Activated T-helper 1 cell treated with anti-CD3 and anti-CD28 coated beads, Interleukin-12 subunit alpha, Interleukin-12 subunit beta, Interleukin-2, Interleukin-4 antibody, amounts not matched to agents 30 ng/mL and 10 ng/mL and 1 ng/mL, durations not matched to agents 14 hours and 24 hours and 36 hours (primary cell): ENCODE data around the gene KRT1. TPM values are rescaled to one million over a fixed set of nuclear protein-coding genes. Genes with fewer than 3 reads are reported as not detected.

ENCODE experiments used
- DNase-seq: peaks from one replicate; pipeline ENCODE4 v3.0.0; 2021; ENCODE audit warnings: low spot score
- H3K27ac Mint-ChIP-seq: one replicate; pipeline ENCODE4 v1.8.0; 2021; ENCODE audit warnings: mild to moderate bottlenecking, mixed read lengths
- H3K27me3 Mint-ChIP-seq: one replicate; pipeline ENCODE4 v1.8.0; 2022; ENCODE audit warnings: mild to moderate bottlenecking, moderate library complexity, mixed read lengths; ENCODE audit not compliant: insufficient read depth
- H3K36me3 Mint-ChIP-seq: one replicate; pipeline ENCODE4 v1.8.0; 2021; ENCODE audit warnings: low read depth, mixed read lengths
- H3K4me1 Mint-ChIP-seq: one replicate; pipeline ENCODE4 v1.8.0; 2021; ENCODE audit warnings: low read depth, mixed read lengths
- H3K4me3 Mint-ChIP-seq: one replicate; pipeline ENCODE4 v1.8.0; 2021; ENCODE audit warnings: mild to moderate bottlenecking, moderate library complexity, mixed read lengths
- H3K9me3 Mint-ChIP-seq: one replicate; pipeline ENCODE4 v1.8.0; 2021; ENCODE audit warnings: mixed read lengths
- intact Hi-C: fragments of 100-400 bp; cut with micrococcal nuclease; formaldehyde crosslinking; loops from one replicate; pipeline ENCODE4 v1.15.1; 2024
- total RNA-seq: library from RNA; stranded (reverse); gene quantifications from 2 replicates; pipeline ENCODE4 v1.2.3, GENCODE V29; 2022

Gene KRT1
- total RNA-seq, 1 donor from 2014 or later: not detected

DNA sequence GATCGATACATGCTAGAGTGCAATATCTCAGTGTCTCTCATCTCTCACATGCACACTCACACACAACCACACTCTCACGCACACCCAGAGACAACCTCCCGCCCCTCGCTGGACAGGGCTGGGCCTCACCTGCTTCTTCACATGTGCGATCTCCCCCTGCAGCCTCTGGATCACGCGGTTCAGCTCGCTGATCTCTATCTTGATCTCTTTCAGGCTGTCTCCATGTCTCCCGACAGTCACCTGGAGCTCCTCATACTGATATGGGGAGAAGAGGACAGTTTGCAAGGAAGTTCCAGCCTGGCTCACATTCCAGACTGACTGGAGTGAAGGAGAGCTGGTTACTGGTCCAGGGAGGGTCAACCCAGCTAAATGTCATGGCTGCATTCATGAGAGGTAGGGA lies 32.6 kb downstream of the KRT1 start:
- peaks cover 58% of the 10 kb centered on the region for H3K4me1 Mint-ChIP-seq
- no peak overlapping the region for H3K4me3 Mint-ChIP-seq
- H3K27ac Mint-ChIP-seq: no peak overlapping the region
- peaks cover 4% of the 10 kb centered on the region for H3K36me3 Mint-ChIP-seq
- peaks cover 4% of the 10 kb centered on the region for H3K9me3 Mint-ChIP-seq
- intact Hi-C loops: no loop called here
- peaks cover 2% of the 10 kb centered on the region for H3K27me3 Mint-ChIP-seq
- no peak for DNase-seq

DNA sequence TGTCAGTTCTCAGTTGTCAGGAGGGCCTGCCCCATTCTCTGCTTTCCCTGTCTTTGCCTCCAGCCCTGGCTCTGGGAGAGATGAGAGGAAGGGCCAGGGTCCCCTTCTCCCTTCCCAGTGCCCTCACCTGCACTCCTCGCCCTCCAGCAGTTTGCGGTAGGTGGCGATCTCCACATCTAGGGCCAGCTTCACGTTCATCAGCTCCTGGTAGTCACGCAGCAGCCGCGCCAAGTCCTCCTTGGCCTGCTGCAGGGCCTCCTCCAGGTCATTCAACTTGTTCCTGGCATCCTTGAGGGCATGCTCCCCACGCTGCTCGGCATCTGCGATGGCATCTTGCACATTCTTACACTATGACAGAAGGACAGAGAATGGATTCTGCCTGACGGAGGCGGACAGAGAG lies 33.6 kb downstream of the KRT1 start:
- Mint-ChIP-seq H3K27me3 (peaks cover 2% of the 10 kb centered on the region), H3K36me3 (peaks cover 4% of the 10 kb centered on the region), H3K9me3 (no peaks in the 10 kb centered on the region), H3K4me1 (peaks cover 63% of the 10 kb centered on the region), H3K4me3 (no peak overlapping the region), H3K27ac (peak overlapping the region; percentile 45)
- intact Hi-C loops: no loop called here
- no peak for DNase-seq

DNA sequence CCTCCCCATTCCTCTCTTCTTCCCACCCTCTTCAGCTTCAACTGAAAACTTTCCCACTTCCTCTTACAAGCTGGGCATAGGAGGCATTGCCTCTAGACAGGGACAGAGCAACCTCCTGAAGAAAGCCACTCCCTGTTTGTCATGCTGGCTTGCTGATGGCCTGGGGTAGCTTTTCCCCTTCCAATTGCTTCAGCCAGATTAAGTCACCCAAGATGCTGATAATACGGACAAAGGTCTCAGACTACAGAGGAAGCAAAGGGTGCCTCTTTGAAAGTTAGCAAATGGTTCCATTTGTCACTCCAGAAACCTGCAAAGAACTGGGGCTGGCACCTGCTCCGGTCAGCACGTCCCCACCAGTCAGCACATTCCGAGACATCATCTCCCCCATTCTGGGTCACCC lies 34.2 kb downstream of the KRT1 start:
- Mint-ChIP-seq H3K36me3 (peaks cover 4% of the 10 kb centered on the region), H3K4me3 (peak overlapping the region; percentile 64), H3K27me3 (peaks cover 4% of the 10 kb centered on the region), H3K27ac (peak overlapping the region; percentile 83), H3K9me3 (no peaks in the 10 kb centered on the region), H3K4me1 (peaks cover 67% of the 10 kb centered on the region)
- DNase-seq: no peak
- intact Hi-C loops: loop anchor here (1.0 kb wide), 1 partner anchor 36 kb away; no protein-coding TSS in a partner anchor

DNA sequence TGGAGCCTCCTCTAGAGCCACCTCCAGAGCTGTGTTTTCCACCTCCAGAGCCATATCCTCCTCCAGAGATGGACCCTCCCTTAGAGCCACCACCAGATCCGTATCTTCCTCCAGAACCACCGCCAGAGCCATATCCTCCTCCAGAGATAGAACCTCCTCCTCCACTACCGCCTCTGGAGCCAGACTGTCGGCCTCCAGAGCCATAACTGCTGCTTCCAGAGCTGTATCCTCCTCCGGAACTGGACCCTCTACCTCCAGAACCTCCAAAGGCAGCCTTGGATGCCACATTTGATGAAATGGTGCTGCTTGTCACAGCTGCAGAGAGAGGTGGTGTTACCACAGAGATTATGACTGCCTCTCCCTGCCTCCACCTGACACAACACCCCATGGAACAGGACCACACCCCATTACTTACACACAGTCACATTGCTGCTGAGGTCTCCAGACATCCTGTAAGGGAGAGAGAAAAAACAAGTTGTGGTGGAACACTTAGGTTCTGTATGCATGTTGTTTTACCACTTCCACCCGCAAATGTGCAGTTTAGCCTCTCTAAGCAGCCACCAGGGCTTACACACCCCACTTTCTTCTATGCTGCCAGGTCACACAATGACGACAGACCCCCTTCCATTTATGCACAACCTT lies 35.0 kb downstream of the KRT1 start:
- peak overlapping the region; percentile 64 for H3K4me3 Mint-ChIP-seq
- peak; percentile 67 for DNase-seq
- no peaks in the 10 kb centered on the region for H3K9me3 Mint-ChIP-seq
- intact Hi-C loops: loop anchor here (1.0 kb wide), 1 partner anchor 35 kb away; no protein-coding TSS in a partner anchor
- H3K27ac Mint-ChIP-seq: peak overlapping the region; percentile 83
- peaks cover 67% of the 10 kb centered on the region for H3K4me1 Mint-ChIP-seq
- H3K27me3 Mint-ChIP-seq: peaks cover 7% of the 10 kb centered on the region
- H3K36me3 Mint-ChIP-seq: peaks cover 4% of the 10 kb centered on the region

DNA sequence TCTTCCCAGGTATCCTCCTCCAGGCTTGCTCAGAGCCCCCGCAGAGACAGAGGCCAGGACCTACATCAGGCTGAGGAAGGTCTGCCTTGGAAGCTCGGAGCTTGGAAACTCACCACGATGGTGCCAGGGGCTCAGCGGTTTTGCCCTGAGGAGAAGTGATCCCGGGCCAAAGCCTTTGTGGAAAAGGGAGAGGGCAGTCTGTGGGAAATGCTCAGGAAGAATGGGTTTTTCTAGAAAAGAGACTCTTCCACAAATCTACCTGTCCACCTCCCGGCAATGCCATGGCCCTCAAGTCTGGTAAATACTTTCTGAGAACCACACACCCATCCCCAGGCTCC lies 36.2 kb downstream of the KRT1 start:
- Mint-ChIP-seq H3K4me3 (no peak overlapping the region), H3K36me3 (peaks cover 4% of the 10 kb centered on the region), H3K9me3 (no peaks in the 10 kb centered on the region), H3K4me1 (peaks cover 62% of the 10 kb centered on the region), H3K27me3 (peaks cover 10% of the 10 kb centered on the region), H3K27ac (no peak overlapping the region)
- DNase-seq: no peak
- intact Hi-C loops: no loop called here

DNA sequence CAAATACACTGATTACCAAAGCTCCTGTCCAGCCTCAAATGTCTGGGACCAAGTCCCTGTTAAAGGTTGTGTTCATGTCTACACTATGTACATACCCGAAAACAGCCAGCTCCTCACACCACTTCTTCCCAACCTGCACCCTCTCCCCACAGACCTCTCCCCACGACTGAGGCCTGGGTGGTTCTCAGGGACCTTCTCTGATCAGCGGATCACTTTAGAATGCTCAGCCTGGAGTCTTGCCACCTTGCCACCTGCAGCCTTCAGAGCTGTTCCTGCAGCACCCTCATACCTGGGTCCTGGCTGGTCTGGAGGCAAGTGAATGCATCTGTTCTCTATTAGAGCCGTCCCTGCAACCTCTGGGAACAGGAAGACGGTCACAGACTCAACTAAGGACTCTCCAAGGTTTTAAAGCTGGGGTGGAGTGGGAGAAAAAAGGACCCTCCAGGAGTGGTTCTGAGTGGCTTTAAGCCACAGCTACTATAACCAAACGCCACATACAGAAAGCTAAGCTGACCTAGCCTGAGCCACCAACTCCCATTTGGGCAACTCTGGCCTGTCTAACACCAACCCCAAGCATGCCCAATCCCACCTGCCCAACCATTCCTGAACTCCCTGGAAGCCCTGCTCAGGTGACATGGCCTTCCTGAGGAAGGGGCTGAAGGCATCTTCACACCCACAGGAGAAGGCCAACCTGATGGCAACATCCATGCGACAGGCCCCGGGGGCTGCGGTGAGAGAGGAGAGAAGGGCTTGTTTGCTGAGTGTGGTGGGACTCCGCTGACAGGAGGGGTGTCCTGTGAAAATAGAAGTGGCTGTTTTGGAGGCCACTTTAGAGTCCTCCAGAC lies 36.8 kb downstream of the KRT1 start:
- peaks cover 4% of the 10 kb centered on the region for H3K36me3 Mint-ChIP-seq
- peaks cover 58% of the 10 kb centered on the region for H3K4me1 Mint-ChIP-seq
- H3K4me3 Mint-ChIP-seq: no peak overlapping the region
- H3K27ac Mint-ChIP-seq: no peak overlapping the region
- H3K9me3 Mint-ChIP-seq: no peaks in the 10 kb centered on the region
- DNase-seq: no peak
- peaks cover 10% of the 10 kb centered on the region for H3K27me3 Mint-ChIP-seq
- intact Hi-C loops: no loop called here

DNA sequence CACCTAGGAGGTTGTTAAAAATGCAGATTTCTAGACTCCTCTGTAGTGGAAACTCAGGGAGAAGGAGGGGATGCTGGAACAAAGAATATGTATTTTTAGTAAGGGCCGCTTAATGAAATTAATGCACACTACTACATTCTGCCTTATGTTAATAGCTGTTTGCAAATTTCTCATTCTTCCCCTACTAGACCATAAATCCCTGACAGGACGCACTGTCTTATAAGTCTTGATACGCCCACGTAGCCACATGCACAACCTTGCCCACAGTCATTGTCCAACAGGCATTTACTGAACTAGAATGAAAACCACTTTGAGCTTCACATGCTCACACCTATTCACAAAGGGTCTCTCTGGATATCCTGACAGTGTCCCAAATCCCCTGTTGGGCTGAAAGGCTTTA lies 38.7 kb downstream of the KRT1 start:
- Mint-ChIP-seq H3K9me3 (no peaks in the 10 kb centered on the region), H3K27me3 (peaks cover 20% of the 10 kb centered on the region), H3K36me3 (peaks cover 4% of the 10 kb centered on the region), H3K27ac (no peak overlapping the region), H3K4me3 (no peak overlapping the region), H3K4me1 (peaks cover 41% of the 10 kb centered on the region)
- intact Hi-C loops: no loop called here
- no peak for DNase-seq

DNA sequence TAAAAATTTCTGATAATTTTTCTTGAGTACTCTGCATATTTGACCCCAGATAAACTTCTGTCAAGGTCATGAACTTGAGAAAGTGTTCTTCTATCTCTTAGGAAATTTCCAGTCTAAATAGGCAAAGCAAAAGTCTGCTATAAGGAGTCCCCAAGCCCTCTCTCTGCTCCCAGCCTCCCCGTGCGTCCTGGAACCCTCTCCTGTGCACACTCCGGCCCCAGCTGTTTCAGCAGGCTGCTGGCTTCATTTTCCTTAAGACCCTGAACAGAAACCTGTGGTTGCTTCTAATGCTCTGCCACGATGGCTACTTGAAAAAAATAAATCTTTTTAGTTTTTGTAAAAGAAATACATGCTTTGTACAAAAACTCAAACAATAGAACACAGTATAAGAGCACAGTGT lies 42.9 kb downstream of the KRT1 start:
- intact Hi-C loops: no loop called here
- Mint-ChIP-seq H3K36me3 (no peaks in the 10 kb centered on the region), H3K4me3 (no peak overlapping the region), H3K9me3 (no peaks in the 10 kb centered on the region), H3K27ac (no peak overlapping the region), H3K27me3 (peaks cover 20% of the 10 kb centered on the region), H3K4me1 (peaks cover 34% of the 10 kb centered on the region)
- DNase-seq: no peak

DNA sequence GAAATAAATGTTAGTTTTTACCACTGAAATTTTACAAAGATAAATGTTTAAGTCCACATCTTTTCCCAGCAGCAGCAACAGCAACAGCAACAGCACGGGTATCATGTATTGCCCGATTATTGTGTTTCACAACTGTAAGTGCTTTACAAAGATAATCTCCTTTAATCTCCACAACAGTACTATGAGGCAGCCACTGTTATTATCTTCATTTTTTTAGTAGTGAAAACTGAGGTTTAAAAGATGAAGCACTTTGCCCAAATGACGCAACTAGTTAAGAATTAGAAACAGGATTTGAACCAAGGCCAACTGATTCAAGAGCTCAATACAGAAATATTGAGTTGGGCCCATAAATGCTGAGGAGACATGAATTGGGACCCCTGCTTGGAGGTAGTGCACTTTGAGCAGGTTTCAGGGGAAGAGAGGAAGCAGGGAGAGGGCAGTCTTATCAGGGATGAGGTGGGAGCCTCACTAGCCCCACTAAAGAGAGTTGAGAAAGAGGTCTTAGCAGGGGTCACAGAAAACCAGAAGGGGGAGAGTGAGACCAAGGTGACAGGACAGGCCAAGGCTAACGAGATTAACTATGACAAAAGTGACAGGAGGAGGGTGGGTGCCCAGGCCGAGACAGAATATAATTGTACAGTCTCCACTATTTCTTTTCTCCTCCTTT lies 43.5 kb downstream of the KRT1 start:
- Mint-ChIP-seq H3K27ac (no peak overlapping the region), H3K9me3 (no peaks in the 10 kb centered on the region), H3K4me1 (peaks cover 35% of the 10 kb centered on the region), H3K4me3 (no peak overlapping the region), H3K36me3 (no peaks in the 10 kb centered on the region), H3K27me3 (peaks cover 20% of the 10 kb centered on the region)
- DNase-seq: no peak
- intact Hi-C loops: no loop called here

DNA sequence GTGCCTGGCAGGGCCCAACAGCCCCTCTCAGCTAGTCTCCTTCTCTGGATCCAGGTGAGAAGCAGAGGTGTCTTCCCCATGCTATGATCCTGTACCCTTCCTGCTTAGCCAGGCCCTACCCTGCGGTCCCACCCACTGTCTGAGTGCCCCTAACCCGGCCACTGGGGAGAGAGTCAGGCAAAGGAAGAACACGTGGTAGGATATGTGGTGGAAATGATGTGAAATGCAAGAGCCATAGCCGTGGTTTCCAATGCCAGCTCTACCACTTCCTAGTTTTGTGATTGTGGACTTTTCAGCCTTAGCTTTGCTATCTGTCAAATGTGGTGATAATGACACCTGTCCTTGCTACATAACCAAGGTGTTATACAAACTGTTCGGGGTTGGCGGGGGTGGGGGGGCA lies 44.0 kb downstream of the KRT1 start:
- H3K36me3 Mint-ChIP-seq: no peaks in the 10 kb centered on the region
- H3K27me3 Mint-ChIP-seq: peaks cover 19% of the 10 kb centered on the region
- intact Hi-C loops: no loop called here
- no peak overlapping the region for H3K27ac Mint-ChIP-seq
- H3K9me3 Mint-ChIP-seq: no peaks in the 10 kb centered on the region
- DNase-seq: no peak
- H3K4me1 Mint-ChIP-seq: peaks cover 30% of the 10 kb centered on the region
- no peak overlapping the region for H3K4me3 Mint-ChIP-seq

DNA sequence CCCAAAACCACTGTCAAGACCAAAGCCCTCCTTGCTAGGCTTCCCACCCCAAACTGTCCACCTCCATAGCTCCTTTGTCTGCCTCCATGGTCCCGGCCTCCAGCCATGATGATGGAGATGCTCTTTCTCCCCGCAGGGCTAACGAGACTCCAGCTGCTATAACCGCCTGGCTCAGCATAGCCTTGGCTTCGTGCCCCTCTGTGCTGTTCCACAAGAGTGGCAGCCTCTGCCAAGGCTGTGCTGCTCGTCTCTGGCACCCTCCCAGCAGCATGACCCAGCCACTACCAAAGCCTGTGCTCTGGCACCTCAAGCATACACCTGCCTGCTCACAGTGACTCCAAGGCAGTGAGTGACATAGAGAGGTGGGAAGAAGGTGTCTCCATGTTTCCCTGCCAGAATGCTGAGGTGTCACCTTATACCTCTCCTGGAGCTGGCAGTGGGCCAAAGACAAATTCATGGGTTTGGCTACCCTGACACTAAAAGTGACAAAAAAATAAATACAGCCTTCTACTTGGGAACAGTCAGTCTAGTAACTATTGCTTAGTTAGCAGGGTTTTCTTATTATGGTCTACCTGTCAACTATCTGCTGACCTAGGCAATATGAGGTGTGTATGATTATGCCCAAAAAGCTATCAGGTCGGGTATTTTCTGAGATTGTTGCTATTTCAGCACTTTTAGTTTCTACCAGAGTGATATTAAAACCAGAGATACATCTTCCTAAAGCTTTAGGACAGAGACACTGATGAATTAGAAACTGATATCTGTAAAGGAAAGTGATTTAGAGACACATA lies 45.7 kb downstream of the KRT1 start:
- intact Hi-C loops: no loop called here
- no peak for DNase-seq
- Mint-ChIP-seq H3K27ac (no peak overlapping the region), H3K4me3 (no peak overlapping the region), H3K27me3 (peaks cover 10% of the 10 kb centered on the region), H3K4me1 (peaks cover 47% of the 10 kb centered on the region), H3K36me3 (no peaks in the 10 kb centered on the region), H3K9me3 (no peaks in the 10 kb centered on the region)

DNA sequence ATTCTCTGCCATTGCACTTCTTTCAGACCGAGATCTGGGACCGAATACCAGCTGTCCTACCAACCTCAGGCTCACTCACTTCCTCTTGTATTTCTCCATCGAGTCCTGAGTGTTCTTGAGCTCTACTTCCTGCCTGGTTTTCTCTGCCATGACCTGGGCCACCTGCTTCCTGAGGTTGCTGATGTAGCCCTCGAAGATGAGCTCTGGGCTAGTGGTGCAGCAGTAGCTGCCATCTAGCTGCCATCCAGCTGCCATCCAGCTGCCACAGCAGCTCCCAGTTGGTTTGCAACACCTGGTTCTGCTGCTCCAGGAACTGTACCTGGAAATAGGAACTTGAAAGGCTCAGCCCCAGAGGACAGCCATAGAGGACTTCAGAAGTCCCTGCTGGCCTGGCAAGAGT lies 46.8 kb downstream of the KRT1 start:
- intact Hi-C loops: no loop called here
- DNase-seq: no peak
- no peak overlapping the region for H3K27ac Mint-ChIP-seq
- H3K4me1 Mint-ChIP-seq: peaks cover 51% of the 10 kb centered on the region
- H3K9me3 Mint-ChIP-seq: no peaks in the 10 kb centered on the region
- H3K4me3 Mint-ChIP-seq: no peak overlapping the region
- peaks cover 9% of the 10 kb centered on the region for H3K27me3 Mint-ChIP-seq
- no peaks in the 10 kb centered on the region for H3K36me3 Mint-ChIP-seq
